A172 (cell line): ENCODE data around the gene BRMS1L. TPM values are rescaled to one million over a fixed set of nuclear protein-coding genes. Genes with fewer than 3 reads are reported as not detected.

Experiments used
- total RNA-seq: library from RNA; depleted of rRNA; stranded (reverse); fragments of >200 nt; shearing (Covaris generic); gene quantifications from 2 replicates; pipeline ENCODE4 v1.2.3, GENCODE V29; 2014; rRNA removed

BRMS1L gene
- total RNA-seq, 1 experiment from 2014 or later = 4.1 TPM

Other genes starting within 250 kb of the BRMS1L start
- 15.8 and 15.9 TPM in 2 replicates for gene RALGAPA1, start 17.0 kb upstream of the BRMS1L start, total RNA-seq